ENCODE measurements around the gene WDR12. TPM values are rescaled to one million over a fixed set of nuclear protein-coding genes. Genes with fewer than 3 reads are reported as not detected.

Gene WDR12
- total and polyA plus RNA-seq, 2 donors (not counting 3 experiments of a cell fraction or from before 2014, with no cell fraction given), result 8.5 to 65.6 TPM

DNA sequence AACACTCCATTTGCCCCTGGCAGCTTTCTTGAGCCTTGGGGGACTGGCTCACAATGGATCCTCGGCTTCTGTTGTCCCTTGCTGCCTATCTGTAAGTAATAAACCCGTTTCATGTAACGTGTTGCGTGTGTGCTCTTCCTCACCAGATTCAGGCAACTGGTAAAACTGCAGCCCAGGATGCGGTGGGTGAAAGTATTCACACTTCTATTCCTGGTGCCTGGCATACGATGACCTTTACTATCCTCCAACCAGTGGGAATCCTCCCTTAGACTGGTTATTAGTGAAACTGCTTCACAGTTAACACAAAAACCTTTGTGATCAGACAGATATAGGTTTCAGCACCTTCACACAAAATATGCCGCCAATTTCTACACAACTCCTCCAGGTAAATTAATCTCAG is 26.3 kb downstream of the WDR12 start:
- TF ChIP-seq POLR2A (IDR thresholded peaks at IDR 0.05; ENCODE audit: low read depth, low read length) (no peak), POLR2AphosphoS5 (IDR thresholded peaks at IDR 0.05; ENCODE audit: insufficient read depth, low read depth, low read length) (no peak), FOS (IDR thresholded peaks at IDR 0.05; ENCODE audit: borderline replicate concordance, insufficient read depth, low read length) (no peak), JUN (IDR thresholded peaks at IDR 0.05; ENCODE audit: borderline replicate concordance, insufficient read depth, insufficient read length, low read depth) (no peak), MYC (IDR thresholded peaks at IDR 0.05; ENCODE audit: low read depth, low read length) (no peak), EZH2 (IDR thresholded peaks at IDR 0.05; ENCODE audit: borderline replicate concordance, low read depth, low read length, severe bottlenecking) (no peak), GATA2 (IDR thresholded peaks at IDR 0.05; ENCODE audit: insufficient read depth, insufficient read length, low read depth, low read length) (no peak)
- TF ChIP-seq, protein P1, sequence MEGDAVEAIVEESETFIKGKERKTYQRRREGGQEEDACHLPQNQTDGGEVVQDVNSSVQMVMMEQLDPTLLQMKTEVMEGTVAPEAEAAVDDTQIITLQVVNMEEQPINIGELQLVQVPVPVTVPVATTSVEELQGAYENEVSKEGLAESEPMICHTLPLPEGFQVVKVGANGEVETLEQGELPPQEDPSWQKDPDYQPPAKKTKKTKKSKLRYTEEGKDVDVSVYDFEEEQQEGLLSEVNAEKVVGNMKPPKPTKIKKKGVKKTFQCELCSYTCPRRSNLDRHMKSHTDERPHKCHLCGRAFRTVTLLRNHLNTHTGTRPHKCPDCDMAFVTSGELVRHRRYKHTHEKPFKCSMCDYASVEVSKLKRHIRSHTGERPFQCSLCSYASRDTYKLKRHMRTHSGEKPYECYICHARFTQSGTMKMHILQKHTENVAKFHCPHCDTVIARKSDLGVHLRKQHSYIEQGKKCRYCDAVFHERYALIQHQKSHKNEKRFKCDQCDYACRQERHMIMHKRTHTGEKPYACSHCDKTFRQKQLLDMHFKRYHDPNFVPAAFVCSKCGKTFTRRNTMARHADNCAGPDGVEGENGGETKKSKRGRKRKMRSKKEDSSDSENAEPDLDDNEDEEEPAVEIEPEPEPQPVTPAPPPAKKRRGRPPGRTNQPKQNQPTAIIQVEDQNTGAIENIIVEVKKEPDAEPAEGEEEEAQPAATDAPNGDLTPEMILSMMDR (IDR thresholded peaks at IDR 0.05; ENCODE audit: extremely low read depth in 1 of 2, insufficient read depth in 1 of 2, low read depth in 1 of 2, low read length in 2 of 2), result no peak
- TF ChIP-seq, protein P2, sequence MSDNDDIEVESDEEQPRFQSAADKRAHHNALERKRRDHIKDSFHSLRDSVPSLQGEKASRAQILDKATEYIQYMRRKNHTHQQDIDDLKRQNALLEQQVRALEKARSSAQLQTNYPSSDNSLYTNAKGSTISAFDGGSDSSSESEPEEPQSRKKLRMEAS (IDR thresholded peaks at IDR 0.05; ENCODE audit: insufficient read depth, insufficient read length), result no peak
- no peaks in the 10 kb centered on the region for H3K79me2 ChIP-seq (ENCODE audit: control insufficient read depth, insufficient read depth, low read length)
- H3K9me1 ChIP-seq (replicated peaks; ENCODE audit: control insufficient read depth, extremely low read depth, insufficient read depth, low read length), result no peaks in the 10 kb centered on the region
- peaks cover 3% of the 10 kb centered on the region for H3K4me1 ChIP-seq (ENCODE audit: control insufficient read depth, extremely low read depth, insufficient read depth, low read length)
- dilution Hi-C loops (cut with MboI; ENCODE audit: extremely low pct_ligation_motif_present, low sequenced_read_pairs) (no loop called here), intact Hi-C loops (cut with micrococcal nuclease) (no loop called here)
- H4K20me1 ChIP-seq (replicated peaks; ENCODE audit: control insufficient read depth, extremely low read depth, insufficient read depth, low read length), result no peaks in the 10 kb centered on the region
- POLR2A ChIA-PET, result no interaction called here
- FAIRE-seq, result no peak
- no peaks in the 10 kb centered on the region for H3K9me3 ChIP-seq (replicated peaks; ENCODE audit: control insufficient read depth, insufficient read depth, low read length)
- no TSS peak for BruUV-seq (replicated peaks)
- no peaks in the 10 kb centered on the region for H3K27me3 ChIP-seq (ENCODE audit: control insufficient read depth in 2 of 2, insufficient read depth in 2 of 2, low read length in 2 of 2)
- H3K9ac ChIP-seq (replicated peaks; ENCODE audit: extremely low read depth, insufficient read depth, low read length), result no peak overlapping the region
- no peak overlapping the region for H2AFZ ChIP-seq (ENCODE audit: low read depth, low read length)
- peaks cover 0 to 2% of the 10 kb centered on the region in 2 experiments for H3K36me3 ChIP-seq (ENCODE audit: control insufficient read depth in 2 of 2, extremely low read depth in 1 of 2, insufficient read depth in 2 of 2, low read length in 2 of 2)
- DNase-seq (ENCODE audit: low read depth, low spot score), result no peak
- no peak overlapping the region for H3K4me3 ChIP-seq (replicated peaks in 1 of 3; ENCODE audit: insufficient read depth in 1 of 3, low read depth in 1 of 3, low read length in 3 of 3)
- H3K27ac ChIP-seq (ENCODE audit: insufficient read depth, low read depth, low read length), result no peak overlapping the region
- H3K4me2 ChIP-seq (ENCODE audit: insufficient read depth, low read length), result no peak overlapping the region
- CTCF ChIA-PET, result no interaction called here

Measured in endothelial cell of umbilical vein (primary cell).